CD4-positive, alpha-beta T cell treated with Interleukin-4 for 4 hours (primary cell): Measurements from ENCODE around the gene CEP72.

Experiments used
- DNase-seq: peaks from one replicate; pipeline ENCODE4 v3.0.0-alpha.2; 2020

Gene CEP72

DNA sequence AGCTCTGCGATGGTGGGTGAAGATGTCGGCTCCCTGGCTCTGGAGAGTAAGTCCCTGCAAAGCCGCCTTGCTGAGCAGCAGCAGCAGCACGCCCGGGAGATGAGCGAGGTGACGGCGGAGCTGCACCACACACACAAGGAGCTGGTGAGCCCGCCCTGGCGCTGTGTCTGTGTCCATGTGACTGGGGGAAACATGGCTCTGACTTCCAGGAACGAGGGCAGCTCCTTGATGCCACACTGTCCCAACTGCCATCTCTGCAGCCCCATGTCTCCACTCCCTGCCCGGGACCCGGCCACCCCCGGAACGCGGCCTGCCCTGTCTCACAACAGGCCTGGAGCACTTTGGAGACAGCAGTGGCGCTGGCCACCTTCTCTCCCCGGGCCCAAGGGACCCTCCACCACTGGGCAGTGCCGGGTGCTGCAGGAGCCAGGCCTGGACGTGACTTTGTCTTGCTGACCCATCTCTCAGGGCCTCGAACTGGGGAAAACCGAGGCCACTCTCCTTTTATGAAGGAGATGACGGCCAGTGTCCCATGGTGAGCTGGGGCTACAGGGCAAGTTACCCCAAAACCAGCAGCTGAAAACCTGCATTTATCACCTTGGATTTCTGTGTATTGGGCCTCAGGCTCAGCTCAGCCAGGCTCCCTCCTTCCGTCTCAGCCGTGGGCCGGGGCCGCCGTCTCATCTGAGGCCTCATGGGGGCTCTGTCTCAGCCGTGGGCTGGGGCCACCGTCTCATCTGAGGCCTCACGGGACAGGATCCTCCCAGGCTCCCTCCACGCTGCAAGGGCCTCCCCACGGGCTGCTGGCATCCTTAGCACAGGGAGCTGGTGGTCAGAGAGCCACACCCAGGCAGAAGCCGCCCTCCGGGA lies 28.6 kb downstream of the CEP72 start:
- no peak for DNase-seq

DNA sequence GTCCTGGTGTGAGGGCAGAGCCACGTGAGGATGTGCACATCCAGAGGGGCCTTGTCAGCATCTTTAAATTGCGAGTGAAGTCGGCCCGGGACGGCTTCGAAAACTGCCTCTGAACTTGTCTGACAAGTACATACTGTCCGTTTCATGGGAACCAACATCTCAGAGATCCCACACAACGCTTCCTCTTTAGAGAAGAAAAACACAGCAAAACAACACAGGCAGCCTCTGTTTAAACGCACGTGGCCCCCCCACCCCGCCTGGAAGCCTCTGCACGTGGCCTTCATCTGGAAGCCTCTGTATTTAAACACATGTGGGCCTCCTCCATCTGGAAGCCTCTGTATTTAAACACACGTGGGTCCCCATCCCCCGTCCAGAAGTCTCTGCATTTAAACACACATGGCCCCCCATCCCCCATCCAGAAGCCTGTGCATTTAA lies 29.2 kb downstream of the CEP72 start:
- DNase-seq: no peak

DNA sequence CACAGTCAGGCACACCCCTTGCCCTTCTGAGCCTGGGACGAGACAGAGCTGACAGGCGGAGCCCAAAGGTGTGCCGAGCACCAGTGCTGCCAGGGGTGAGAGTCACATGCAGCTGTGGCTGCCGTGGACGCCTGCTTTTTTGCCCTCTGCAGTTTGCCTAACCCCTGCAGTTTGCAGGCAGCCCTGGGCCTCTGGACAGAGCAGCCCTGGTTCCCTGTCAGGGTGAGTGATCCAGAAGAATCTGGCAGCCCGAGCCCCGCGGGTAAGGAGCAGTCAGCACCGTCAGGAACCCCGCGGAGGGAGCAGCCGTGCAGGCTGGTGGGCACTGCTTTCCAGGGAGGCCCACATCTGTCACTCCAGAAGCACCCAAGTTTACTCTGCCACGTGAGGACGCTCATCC lies 30.3 kb downstream of the CEP72 start:
- DNase-seq: no peak

DNA sequence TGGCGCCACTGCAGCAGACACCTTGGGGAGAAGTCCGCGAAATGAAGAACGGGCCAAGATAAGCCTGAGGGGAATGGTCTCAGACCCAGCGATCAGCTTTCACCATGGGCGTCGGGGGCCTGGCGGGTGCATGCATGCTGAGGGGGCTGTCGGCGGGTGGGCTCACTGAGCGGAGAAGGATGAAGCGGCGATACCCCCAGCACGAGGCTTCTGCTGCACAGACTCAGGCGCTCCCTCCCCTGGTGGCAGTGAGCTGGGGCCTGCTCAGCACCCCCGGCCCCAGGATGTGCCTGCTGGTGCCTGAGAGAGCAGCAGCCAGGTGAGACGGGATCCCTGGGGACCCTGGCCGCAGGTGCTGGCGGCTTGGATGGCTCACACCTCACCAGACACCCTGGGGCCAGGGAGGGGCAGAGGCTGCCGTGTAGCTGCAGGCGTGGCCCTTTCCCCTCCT lies 31.2 kb downstream of the CEP72 start:
- DNase-seq: no peak

DNA sequence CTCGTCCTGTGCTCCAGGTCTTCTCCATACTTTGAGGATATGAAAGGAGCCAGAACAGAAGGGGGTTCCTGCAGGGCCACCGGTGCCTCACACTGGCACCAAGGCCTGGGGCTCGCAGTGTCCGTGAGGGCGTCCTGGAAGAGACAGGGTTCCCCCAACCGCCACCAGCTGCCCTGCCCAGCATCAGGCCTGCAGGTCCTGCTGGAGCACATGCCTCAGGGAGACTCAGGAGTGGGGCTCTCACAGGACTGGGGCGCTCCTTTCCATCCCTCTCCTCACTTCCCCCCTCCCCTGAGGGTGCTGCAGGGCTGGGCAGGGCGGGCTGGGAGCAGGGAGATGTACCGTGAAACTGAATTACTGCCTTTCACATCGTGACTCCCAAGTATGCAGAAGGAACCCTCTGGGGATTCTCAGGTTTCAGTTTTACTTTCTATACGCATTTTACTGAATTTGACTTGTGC lies 31.7 kb downstream of the CEP72 start:
- DNase-seq: no peak

DNA sequence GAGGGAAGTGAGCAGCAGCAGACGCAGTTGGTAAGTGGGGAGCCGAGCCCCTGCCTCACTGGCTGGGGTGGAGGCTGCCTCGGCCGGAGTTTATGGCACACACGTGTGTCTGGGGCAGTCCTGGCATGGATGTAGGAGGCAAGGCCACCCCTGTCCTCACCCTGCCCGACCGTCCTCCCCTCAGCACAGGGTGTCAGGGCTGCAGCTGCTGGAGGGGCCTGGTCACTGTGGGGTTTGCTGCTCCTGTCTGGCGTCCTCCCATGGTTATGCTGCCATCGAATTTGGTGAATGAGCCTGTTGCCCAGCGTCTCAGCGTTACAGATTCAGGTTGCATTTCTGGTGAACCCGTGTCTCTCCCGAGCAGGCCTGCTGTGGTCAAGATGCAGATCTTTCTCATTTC lies 32.4 kb downstream of the CEP72 start:
- no peak for DNase-seq

DNA sequence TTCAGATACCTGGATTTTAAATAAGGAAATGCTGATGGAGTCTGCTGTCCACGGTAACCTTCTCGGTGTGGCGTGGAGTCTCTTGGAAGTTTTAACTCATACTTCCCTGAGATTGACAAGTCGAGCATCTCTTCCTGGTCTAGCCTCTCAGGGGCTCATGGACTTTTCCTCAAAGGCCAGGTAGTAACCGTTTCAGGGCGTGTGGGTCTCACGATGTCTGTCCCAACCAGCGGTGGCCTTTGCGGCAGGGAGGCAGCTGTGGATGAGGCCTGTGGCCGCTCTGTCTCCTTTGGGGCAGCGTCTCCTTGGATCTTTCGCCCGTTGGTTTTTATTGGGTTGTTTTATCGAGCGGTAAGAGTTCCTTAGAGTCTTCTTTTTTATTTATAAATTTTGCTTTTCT lies 32.8 kb downstream of the CEP72 start:
- DNase-seq: no peak

DNA sequence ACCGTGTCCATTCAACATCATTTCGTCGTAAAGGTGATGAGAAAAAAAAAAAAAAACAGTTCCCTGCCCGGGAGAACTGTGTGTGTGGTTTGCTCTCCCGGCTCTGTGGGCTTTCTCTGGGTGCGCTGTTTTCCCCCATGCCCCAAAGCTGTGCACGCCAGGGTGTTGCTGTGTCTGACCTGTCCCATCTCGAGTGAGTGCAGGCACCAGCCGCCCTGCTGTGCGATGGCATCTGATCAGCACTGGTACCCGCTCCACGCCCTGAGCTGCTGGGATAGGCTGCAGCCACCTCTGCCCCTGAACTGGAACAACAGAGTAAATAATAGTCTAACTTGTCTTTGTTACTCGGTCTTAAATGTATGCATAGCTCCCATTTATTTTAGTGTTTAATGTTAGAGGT lies 33.3 kb downstream of the CEP72 start:
- DNase-seq: no peak

DNA sequence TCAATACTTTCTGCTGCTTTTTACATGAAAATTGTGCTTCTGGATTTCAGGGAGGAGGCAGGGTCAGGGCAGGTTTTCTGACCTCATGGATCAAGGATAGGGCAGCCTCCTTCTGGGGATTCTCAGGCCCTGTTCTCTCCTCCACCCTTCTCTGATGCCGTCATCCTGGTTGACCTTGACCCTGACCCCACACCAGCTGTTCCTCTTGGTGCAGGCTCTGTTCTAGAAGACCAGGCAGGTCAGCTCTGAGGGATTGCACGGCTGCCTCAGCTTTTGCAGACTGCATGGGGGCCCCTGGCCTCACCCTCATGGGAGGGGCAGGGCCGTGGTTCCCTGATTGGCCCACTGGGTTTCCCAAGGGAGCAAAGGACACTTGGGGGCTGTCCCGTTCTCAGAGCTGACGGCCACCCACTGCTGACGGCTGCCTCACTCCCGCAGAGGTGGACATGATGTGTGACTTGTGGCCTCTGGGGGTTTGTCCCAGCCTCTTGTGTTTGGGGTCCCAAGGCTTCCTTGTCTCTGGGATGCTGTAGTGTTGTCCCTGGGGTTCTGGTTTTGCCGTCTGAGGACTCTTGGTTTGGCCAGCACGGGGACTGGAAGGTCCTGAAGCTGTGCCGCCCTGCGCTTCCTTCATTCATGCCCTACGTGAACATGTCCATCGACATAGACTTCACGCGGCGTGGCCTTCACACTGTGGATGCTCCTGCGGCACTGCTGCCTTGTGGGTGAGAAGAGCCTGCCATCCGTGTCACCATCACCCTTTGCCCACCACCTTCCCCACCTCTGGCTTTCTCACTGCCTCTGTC lies 34.5 kb downstream of the CEP72 start:
- DNase-seq: no peak

DNA sequence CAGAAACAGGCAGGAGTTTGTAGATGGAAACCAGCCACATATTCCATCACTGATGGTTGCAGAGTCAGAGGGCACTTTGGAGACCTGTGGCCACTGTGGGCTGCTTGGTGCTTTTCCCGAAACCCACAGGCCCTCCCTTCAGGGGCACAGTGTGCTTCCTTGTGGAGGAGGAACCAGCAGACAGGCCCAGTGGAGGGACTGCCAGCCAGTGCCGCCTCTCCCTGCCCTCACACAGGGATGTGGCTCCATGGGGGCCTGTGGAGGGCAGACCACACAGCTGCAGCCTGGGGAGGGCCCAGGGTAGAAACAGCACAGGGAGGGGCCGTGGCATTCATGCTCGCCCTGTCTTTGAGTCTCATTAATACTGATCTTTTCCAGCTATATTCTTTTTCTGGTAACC lies 35.2 kb downstream of the CEP72 start:
- no peak for DNase-seq

DNA sequence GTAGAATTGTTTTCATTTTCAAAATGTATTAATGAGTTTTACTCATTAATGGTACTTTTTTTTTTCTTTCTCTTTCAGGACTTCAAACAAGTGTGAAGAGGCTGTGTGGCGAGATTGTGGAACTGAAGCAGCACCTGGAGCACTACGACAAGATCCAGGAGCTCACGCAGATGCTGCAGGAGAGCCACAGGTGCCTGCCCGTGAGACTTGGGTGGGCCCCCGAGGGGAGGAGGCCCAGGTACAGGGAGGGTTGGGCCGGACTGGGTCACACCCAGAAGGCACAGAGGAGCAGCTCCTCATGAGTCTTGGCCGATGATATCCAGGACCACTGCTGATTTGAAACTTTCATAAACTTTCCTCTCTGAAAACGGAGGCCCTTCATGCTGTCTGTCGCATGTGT lies 35.6 kb downstream of the CEP72 start:
- no peak for DNase-seq

DNA sequence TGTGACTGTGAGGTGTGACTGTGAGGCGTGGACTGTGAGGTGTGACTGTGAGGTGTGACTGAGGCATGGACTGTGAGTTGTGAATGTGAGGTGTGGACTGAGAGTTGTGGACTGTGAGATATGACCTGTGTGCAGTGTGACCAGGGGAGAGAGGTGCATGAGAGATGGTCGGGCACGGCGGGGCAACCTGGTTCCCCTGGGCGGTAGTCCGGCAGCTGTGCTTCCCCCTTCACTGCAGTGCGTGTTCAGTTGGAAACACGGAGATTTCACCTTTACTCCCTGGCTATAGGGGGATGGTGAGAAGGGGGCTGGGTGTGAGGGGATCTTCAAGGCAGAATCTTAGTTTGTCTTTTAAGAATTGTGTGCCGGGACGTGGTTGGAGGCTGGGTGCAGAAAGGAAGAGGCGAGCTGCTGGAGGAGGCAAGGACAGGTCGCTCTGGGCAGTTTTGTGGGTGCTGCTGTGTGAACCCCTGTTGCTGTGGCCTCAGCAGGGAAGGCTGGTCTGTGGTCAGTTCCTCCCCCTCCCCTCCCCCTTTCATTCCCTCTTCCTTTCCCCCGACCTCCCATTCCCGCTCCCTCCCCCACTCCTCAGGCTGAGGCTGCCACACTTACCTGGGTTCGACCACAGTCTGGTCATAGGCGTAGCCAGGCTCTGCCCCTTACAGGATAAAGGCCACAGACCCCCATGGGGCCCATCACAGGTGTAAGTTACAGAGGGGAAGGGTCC lies 39.3 kb downstream of the CEP72 start:
- DNase-seq: no peak

DNA sequence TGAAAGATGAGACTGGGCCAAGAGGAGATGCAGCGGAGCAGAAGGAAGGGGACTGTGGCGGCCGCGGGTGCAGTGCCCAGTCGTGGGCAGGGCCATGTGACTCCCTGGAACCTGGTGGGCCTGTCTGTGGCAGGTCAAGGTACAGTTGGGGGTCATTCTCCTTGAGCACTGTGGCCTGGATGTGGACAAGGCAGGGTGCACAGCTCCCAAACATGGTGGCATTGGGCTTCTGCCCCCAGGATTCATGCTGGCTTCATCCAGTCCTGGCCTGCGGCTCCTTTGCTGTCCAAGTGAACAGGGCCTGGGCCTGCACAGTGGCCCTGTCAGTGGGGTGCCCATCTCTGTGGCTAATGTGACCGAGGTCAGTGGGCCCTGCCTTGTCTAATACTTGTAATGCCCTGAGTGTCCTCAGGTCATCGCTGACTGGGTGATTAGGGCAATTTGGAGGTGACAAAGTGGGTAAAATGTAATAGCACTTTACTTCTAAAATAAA lies 39.9 kb downstream of the CEP72 start:
- DNase-seq: no peak

DNA sequence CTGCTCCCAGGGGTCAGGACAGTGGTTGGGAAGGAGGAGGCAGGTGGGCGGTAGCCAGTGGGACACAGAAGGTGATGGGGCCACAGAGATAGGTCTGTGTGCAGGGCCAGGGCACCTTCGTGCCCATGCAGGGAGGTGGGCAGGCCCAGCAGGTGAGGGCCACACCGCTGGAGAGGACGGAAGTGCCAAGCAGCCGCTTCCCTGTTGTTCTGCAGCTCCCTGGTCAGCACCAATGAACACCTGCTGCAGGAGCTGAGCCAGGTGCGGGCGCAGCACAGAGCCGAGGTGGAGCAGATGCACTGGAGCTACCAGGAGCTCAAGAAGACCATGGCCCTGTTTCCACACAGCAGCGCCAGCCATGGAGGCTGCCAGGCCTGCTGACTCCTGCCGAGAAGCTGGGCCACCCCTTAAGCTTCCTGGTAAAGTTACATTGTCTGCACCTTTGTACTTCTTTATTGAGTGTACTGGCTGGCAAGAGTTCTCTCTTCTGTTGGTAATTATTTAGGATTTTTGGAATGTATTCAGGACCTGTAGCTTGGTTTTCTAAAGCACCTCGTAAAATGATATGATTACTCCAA lies 40.7 kb downstream of the CEP72 start:
- DNase-seq: no peak

DNA sequence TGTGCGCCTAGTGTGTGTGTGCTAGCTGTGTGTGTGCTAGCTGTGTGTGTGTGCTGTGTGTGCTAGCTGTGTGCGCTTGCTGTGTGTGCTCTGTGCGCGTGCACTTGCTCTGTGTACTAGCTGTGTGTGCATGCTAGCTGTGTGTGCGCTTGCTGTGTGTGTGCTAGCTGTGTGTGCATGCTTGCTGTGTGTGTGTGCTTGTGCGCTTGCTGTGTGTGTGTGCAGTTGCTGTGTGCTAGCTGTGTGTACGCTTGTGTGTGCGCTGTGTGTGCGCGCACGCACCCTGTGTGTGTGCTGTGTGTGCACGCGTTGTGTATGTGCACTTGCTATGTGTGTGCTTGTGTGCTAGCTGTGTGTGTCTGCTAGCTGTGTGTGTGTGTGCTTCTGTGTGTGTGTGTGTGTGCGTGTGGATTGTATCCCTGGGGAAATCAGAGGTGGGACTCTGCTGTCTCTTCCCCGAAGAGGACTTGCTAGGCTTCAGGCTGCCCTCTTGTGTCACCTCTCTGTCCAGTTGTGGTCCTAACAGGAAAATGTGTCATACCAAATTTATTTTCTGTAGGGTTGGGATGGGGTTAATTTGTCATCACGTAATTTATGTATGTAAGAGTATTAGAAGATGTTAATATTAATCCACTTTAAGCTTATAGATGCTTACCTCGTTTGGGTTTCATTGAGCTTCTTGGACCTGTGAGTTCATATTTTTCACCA lies 42.1 kb downstream of the CEP72 start:
- no peak for DNase-seq

DNA sequence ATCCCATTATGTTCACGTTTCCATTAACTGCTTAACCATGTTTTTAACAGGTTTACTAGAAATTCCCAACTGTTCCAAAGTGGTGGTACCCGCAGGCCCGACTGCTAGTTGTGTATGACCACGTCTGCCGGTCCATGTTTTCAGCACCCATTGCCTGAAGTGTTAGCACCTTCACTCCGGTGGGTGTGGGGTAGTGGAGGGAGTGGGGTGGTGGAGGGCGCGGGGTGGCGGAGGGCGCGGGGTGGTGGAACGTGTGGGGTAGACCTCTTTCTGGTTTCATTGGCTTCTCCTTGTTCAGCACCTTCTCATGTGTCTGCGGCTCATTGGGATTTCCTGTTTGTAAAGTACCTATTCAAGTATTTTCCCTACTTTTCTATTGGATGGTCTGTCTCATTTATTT lies 43.3 kb downstream of the CEP72 start:
- no peak for DNase-seq

DNA sequence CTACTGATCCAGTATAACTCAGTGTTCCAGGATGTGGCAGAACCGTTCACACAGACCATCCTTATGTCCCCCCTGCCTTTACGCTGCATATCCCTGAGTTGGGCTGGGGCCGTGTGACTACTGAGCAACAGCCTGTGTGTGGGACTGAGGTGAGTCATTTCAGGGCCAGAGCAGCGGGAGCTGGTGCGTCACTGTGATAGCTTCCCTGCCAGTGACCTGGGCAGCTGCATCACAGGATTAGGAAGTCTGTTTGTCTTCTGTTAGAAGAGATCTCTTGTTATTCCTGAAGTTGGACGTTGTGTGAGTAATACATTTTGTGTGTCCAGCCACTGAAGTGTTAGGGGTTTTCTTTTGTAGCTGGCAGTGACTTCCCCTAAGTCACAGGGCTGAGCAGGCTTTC lies 45.4 kb downstream of the CEP72 start:
- DNase-seq: no peak

DNA sequence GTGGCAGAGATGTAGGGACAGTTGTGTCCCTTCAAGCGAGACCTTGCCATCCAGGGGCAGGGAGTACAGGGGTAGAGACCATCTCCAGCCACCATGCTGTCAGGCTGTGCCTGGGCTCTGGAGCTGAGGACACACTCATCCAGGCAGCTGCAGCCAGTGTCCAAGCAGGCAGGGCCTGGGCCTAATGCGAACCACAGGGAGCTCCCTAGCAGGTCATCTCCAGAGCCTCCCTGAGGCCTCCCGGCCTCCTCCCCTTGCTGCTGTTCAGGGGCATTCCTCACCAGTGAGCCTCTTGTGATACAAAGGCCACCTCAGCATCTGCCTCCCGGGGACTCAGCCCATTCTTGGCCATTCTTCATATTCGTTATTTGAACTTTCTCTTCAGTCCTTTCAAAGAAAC lies 46.0 kb downstream of the CEP72 start:
- DNase-seq: no peak

DNA sequence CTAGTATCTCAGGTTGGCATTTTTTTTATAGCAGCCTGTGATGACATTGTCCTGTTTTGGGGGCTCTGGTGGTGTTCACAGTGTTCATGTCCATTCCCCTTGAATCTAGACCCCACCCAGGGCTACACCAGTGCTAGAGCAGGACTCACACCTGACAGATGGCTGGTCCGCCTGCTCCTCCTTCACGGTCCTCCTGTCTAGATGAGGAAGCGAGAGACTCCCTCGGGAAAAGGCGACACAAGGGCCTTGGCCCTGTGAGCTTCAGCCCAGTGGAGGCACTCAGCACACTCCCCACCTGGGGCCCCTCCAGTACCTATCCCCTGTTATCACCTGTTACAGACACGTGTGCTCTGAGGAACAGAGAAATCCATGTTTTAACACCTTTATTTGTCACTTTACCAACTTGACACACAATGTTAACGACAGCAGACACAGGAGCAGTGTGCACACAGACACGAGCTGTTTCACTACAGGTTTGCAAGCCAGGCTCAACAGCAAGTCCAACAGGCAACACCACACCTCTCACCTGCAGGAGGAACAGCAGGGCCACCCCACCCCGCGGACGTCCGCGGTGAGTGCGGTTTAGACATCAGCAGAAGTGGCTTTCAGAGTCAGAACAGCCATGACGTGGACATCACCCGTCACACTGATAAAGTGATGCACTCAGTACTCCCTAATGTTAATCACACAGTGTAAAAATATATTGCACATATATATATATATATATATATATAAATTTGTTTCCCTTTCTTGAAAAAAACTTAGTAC lies 47.5 kb downstream of the CEP72 start:
- no peak for DNase-seq

DNA sequence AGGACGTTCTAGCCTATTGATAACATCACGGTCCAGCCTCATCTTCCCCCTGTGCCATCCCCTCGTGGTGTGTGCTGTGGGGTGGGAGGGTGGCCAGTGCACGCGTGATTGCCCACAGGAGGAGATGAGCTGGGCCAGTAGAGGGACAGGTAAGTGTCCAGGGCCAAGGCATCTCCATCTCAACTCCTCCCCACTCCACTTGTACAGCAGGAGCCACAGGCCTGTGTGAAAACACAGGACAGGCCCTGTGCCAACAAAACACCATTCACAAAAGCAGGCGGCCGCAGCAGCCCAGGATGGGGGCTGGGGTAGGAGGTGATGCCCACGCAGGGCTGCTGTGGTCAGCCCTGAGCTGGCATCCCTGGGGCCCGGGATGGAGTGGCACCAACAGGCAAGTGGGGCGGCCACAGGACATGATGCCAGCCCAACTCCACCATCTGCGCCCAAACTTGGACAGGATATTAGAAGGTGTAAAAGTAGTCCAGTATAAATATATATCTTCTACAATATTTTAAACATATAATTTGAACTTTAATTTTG lies 48.4 kb downstream of the CEP72 start:
- no peak for DNase-seq
